Kidney (tissue), 14 donors: Measurements from ENCODE around the gene ATAD3A. TPM values are rescaled to one million over a fixed set of nuclear protein-coding genes. Genes with fewer than 3 reads are reported as not detected.
"Not testable (repeated sequence)": the region's sequence is repeated elsewhere in the genome, so short reads cannot be mapped to it uniquely, and the experiment has no call there.

Source experiments
- DNase-seq, 5 donors: peaks; one replicate each; pipeline ENCODE4 v3.0.0-alpha.2; 2013 to 2020
- FAIRE-seq: peaks from 2 replicates; lab custom pipeline; 2012; peaks lifted over from hg19 to GRCh38; lab: Jason Lieb, UNC
- H3K27ac ChIP-seq, 2 donors: one replicate each; pipeline ENCODE4 v1.7.0; 2013; ENCODE audit warnings: low read depth in 2 of 2, low read length in 2 of 2, inconsistent platforms in 1 of 2
- H3K27me3 ChIP-seq: one replicate; pipeline ENCODE4 v1.7.1; 2013; ENCODE audit warnings: low read length, inconsistent platforms; ENCODE audit not compliant: control insufficient read depth, insufficient read depth
- H3K36me3 ChIP-seq, 3 donors: one replicate each; pipeline versions ENCODE4 v1.7.0 to v1.7.1; 2013; ENCODE audit warnings: low read length in 3 of 3, control low read depth in 1 of 3, inconsistent platforms in 1 of 3; ENCODE audit not compliant: insufficient read depth in 3 of 3, control insufficient read depth in 2 of 3
- H3K4me1 ChIP-seq, 3 donors: one replicate each; pipeline versions ENCODE4 v1.7.0 to v1.7.1; 2013; ENCODE audit warnings: low read length in 3 of 3, inconsistent platforms in 1 of 3, low read depth in 1 of 3; ENCODE audit not compliant: control insufficient read depth in 2 of 3, insufficient read depth in 2 of 3
- H3K4me3 ChIP-seq, 3 donors: one replicate each; pipeline versions ENCODE4 v1.7.0 to v1.8.1; 2013; ENCODE audit warnings: low read length in 3 of 3, control low read depth in 1 of 3, inconsistent platforms in 1 of 3
- H3K9ac ChIP-seq, 3 donors: one replicate each; pipeline versions ENCODE4 v1.7.0 to v1.7.1; 2013; ENCODE audit warnings: low read length in 3 of 3, control low read depth in 1 of 3, inconsistent platforms in 1 of 3
- H3K9me3 ChIP-seq, 3 donors: one replicate each; pipeline versions ENCODE4 v1.7.0 to v1.7.1; 2013; ENCODE audit warnings: low read length in 3 of 3, control low read depth in 1 of 3, inconsistent platforms in 1 of 3; ENCODE audit not compliant: control insufficient read depth in 2 of 3, insufficient read depth in 1 of 3
- intact Hi-C: fragments of 100-400 bp; cut with DNase I; formaldehyde crosslinking; loops from one replicate; pipeline ENCODE4 v1.11.1; 2022
- polyA plus RNA-seq: library from polyadenylated mRNA; stranded (reverse); fragments of 350-450 nt; fragmentation: Illumina TruSeq; extraction: RNeasy Lipid Tissue Mini Kit (QIAGEN cat#74804); gene quantifications from one replicate; pipeline ENCODE4 v1.2.3, GENCODE V29; 2014; ENCODE audit warnings: low read depth, low replicate concordance; ENCODE audit not compliant: insufficient read depth
- total RNA-seq: library from RNA; stranded (reverse); fragmentation: NEBNext Ultra II Directional; extraction: Animal tissue kit (Norgen Biotek cat#: 25700); gene quantifications from one replicate; pipeline ENCODE4 v1.2.1, GENCODE V29; 2021
- TF ChIP-seq, protein P1 (sequence below): IDR thresholded peaks from 3 replicates; pipeline ENCODE4 v1.5.1; 2012; ENCODE audit warnings: mild to moderate bottlenecking, moderate library complexity, borderline replicate concordance; ENCODE audit not compliant: insufficient read depth; ENCODE audit errors: extremely low read depth
- donor health status: control.
- donor health status: control.
- donor health status: control.
- donor health status: control.
- donor health status: control.
- donor health status: DM: yes; HTN: yes; CAD: no.
- donor health status: Normal renal cell carcinoma (clear cell type).

The ATAD3A gene
- total and polyA plus RNA-seq, 2 donors from 2014 or later, result 17.5 to 19.1 TPM

- no peaks in the 10 kb centered on the region for H3K27me3 ChIP-seq
- intact Hi-C loops, result no loop called here
- H3K27ac ChIP-seq, result no peak overlapping the region
- TF ChIP-seq, protein P1, sequence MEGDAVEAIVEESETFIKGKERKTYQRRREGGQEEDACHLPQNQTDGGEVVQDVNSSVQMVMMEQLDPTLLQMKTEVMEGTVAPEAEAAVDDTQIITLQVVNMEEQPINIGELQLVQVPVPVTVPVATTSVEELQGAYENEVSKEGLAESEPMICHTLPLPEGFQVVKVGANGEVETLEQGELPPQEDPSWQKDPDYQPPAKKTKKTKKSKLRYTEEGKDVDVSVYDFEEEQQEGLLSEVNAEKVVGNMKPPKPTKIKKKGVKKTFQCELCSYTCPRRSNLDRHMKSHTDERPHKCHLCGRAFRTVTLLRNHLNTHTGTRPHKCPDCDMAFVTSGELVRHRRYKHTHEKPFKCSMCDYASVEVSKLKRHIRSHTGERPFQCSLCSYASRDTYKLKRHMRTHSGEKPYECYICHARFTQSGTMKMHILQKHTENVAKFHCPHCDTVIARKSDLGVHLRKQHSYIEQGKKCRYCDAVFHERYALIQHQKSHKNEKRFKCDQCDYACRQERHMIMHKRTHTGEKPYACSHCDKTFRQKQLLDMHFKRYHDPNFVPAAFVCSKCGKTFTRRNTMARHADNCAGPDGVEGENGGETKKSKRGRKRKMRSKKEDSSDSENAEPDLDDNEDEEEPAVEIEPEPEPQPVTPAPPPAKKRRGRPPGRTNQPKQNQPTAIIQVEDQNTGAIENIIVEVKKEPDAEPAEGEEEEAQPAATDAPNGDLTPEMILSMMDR, result no peak
- H3K4me1 ChIP-seq, result no peaks in the 10 kb centered on the region
- FAIRE-seq (no peak), DNase-seq (no peak)
- H3K9ac ChIP-seq, result no peak overlapping the region
- H3K4me3 ChIP-seq, result no peak overlapping the region
- peaks cover 3 to 7% (median 4%) of the 10 kb centered on the region in 3 donors for H3K36me3 ChIP-seq
- H3K9me3 ChIP-seq, result no peaks in the 10 kb centered on the region
Observed at GRCh38 chr1:1521331-1521730, 9.4 kb downstream of the ATAD3A start.

GRCh38 chr1:1522536-1522935, 10.6 kb downstream of the ATAD3A start:
- H3K9me3 ChIP-seq, H3K4me1 ChIP-seq, FAIRE-seq, H3K27ac ChIP-seq, intact Hi-C loops, H3K9ac ChIP-seq, DNase-seq, H3K4me3 ChIP-seq, H3K27me3 ChIP-seq, H3K36me3 ChIP-seq: not testable (repeated sequence)

DNA sequence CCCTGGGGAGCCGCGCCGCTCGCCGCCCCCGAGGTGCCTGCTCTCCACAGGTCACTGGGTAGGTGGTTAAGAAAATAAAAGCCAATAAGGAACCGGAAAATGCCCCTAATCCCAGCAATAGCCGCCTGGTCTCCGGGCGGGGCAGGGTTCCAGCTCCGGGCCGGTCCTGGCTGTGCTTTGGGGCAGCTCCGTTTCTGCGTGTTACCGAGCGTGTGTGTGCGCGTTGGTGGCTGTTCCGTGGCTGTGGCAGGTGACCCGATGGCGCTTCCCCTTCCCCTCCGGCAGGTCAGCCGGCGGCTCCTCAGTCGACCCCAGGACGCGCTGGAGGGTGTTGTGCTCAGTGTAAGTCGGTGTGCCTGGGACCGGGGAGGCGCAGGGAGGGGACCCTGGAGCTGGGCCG, 11.3 kb downstream of the ATAD3A start:
- intact Hi-C loops, H3K4me3 ChIP-seq, H3K9me3 ChIP-seq, H3K27me3 ChIP-seq, FAIRE-seq, H3K9ac ChIP-seq, DNase-seq, H3K4me1 ChIP-seq, H3K27ac ChIP-seq, H3K36me3 ChIP-seq: not testable (repeated sequence)

GRCh38 chr1:1523651-1524050, 11.7 kb downstream of the ATAD3A start:
- H3K36me3 ChIP-seq, H3K9me3 ChIP-seq, H3K27me3 ChIP-seq, intact Hi-C loops, H3K27ac ChIP-seq, DNase-seq, FAIRE-seq, H3K9ac ChIP-seq, H3K4me3 ChIP-seq, H3K4me1 ChIP-seq: not testable (repeated sequence)

DNA sequence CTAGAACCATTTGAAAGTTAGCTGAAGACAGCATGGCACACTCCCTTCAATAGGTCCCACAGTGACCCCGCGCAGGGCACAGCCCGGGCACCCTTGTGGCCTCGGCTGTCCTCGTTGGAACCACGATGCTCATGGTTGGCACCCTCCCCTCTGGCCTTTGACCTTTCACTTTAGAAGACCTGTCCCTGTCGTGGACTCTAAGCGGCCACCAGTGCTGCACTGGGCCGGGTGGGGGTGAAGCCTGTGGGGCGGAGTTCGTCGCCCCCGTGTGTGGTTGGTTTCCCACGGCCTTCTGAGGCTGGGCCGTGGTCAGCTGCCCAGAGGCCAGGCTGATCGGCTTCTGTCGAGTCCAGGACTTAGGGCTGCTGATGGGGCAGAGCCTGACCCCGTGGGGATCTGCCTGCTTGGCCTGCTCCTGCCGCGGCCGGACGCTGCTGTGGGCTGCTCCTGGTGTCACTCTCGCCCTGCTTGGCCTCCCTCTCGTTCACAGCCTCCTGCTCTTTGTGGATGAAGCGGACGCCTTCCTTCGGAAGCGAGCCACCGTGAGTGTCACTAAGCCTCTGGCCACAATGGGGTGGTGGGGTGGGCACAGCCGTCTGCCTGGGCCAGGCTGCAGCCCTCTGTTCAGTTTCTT, 12.9 kb downstream of the ATAD3A start:
- DNase-seq, H3K4me3 ChIP-seq, H3K9ac ChIP-seq, H3K27ac ChIP-seq, H3K27me3 ChIP-seq, FAIRE-seq, H3K36me3 ChIP-seq, H3K9me3 ChIP-seq, intact Hi-C loops, H3K4me1 ChIP-seq: not testable (repeated sequence)

GRCh38 chr1:1526476-1526875, 14.5 kb downstream of the ATAD3A start:
- intact Hi-C loops, H3K27me3 ChIP-seq, H3K9ac ChIP-seq, FAIRE-seq, DNase-seq, H3K27ac ChIP-seq, H3K4me1 ChIP-seq, H3K4me3 ChIP-seq, H3K36me3 ChIP-seq, H3K9me3 ChIP-seq: not testable (repeated sequence)
